HG03159 (cell line): ENCODE results near the gene BANP.
"Not testable (repeated sequence)": the region's sequence is repeated elsewhere in the genome, so short reads cannot be mapped to it uniquely, and the experiment has no call there.

Experiments used
- ATAC-seq: cut with Tn5 transposase; IDR thresholded peaks from one replicate; pipeline ENCODE4 v1.9.1; 2021; ENCODE audit warnings: mild to moderate bottlenecking, moderate library complexity; ENCODE audit not compliant: unreplicated experiment

BANP gene

DNA sequence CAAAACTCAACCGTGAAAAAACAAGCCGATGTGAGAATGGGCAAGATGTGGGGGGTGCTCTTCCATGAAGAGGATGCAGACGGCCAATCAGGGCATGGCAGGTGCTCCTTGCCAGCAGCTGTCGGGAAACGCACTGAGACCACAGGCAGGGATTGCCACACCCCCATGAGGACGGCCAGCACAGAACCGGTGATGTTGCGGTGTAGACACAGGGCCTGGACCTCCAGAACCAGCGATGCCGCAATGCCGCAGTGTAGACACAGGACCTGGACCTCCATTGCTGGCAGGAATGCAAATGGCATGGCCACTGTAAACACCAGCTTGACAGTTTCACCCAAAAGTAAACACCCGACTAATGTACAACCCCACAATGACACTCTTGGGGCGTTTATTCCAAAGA lies 164.9 kb downstream of the BANP start:
- ATAC-seq: no peak

DNA sequence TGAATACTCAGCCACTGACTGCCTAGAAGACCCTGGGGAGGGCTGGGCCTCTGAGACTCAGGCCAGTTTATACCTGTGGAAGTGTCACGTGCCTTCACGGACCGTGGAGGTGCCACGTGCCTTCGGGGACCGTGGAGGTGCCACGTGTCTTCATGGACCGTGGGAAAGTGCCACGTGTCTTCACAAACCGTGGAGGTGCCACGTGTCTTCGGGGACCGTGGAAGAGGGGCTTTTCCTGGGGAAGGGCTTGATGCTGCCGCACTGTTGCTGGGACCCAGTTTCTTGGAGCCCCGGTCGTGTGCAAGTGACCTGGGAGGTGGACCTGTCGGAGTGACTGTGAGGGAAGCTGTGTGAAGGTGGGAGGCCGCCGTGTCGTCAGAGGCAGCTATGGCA lies 166.2 kb downstream of the BANP start:
- ATAC-seq: no peak

- no peak for ATAC-seq
Measured at GRCh38 chr16:88118376-88118775, 167.1 kb downstream of the BANP start.

DNA sequence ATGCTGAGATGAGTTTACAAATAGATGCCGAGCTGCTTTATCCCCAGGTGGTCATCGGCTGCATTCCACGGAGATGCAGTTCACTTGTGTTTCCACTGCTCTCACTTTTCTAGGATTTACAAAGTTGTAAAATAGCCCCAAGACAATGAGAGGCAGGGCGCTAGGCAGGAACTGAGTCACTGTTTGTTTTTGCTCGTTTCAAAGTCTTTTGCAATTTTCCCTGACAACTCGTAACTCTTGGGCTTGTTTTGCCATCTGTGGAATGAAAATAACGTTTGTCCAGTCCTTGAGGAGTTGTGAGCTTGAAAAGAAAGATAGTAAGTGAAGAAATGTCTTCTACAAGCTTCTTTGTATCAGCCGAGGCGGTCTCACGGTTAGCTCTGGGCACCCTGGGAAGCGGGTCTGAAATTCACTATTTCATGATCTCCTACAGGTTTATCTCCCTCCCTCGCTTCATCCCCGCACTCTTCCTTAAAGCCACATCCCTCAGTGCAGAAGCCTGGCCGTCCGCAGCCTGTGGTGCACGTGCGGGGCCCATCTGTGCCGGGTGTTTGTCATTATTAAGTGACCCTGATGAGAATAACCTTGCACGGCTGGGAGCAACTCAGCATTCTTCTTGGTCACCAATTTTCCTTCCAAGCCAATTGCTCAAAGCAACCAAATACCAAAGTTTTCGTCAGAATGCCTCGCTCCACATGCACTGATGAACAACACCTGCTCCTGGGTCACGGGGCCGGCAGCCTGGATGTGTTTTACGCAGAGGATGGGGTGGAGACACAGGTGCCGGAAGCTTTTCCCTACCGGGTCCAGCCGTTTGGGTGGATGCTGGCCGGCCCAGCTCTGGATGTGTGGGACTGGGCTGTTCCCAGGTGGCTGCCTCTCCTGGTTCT lies 167.9 kb downstream of the BANP start:
- ATAC-seq: not testable (repeated sequence)

DNA sequence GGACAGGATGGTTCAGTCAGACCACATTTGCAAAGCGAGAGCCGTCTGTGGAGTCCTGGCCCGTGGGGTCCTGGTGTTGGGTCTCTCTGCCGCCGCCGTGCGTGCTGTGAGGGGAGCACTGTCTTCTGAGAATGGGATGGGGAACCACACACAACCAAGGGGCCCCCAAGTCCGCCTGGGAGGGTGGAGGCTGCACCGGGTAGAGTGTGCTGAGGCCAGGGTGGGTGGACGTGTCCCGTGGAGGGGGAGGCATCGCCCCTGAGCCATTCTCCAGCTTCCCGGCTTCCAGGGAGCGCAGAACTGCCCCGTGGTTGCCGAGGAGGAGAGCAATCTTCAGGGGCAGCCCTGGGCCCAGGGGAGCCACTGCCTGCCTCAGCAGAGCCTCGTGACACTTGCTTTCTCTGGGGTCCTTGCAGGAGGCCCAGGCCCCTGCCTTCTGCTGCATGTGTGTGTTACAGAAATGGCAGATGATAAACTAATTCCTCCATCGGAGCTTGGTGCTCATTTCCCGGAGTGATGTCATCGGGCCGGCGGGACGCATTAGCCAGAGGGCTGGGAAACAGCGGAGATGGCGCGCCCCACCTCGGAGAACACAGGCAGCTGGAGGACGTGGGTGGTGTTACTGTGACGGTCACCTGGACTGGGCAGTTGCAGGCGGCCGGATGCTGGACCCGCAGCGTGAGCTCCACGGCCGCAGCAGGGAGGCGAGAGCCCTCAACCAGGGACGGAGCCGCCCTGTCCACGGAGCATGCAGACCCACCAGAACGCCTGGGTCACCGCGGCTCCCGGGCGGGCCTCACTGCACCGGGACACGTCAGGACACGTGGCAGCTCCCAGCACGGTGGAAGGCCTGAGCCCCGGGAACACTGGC lies 168.9 kb downstream of the BANP start:
- not testable (repeated sequence) for ATAC-seq

DNA sequence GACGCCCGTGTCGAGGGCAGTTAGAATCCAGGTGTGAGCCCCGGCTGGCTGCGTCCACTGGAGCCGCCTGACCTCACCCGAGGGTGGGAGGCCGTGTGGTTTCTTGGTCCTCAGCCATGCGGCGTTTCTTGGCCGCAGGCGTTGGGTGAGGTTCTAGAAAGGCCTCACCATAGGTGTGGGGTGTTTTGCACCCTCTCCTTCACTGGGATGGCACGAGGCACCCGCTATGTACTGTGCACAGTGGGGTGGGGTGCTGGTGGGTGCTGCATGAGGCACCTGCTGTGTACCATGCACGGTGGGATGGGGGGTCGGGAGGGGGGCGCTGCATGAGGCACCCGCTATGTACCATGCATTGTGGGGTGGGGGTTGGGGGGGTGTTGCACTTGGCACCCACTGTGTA lies 169.6 kb downstream of the BANP start:
- no peak for ATAC-seq

GRCh38 chr16:88121391-88121790 lies 170.2 kb downstream of the BANP start:
- not testable (repeated sequence) for ATAC-seq

GRCh38 chr16:88121886-88122580 lies 170.8 kb downstream of the BANP start:
- ATAC-seq: no peak
